ENCODE results near the gene ABCC4.

Gene ABCC4

GRCh38 chr13:95154413-95154886 lies 146.8 kb downstream of the ABCC4 start:
- no peak for DNase-seq (ENCODE audit: low read depth)

DNA sequence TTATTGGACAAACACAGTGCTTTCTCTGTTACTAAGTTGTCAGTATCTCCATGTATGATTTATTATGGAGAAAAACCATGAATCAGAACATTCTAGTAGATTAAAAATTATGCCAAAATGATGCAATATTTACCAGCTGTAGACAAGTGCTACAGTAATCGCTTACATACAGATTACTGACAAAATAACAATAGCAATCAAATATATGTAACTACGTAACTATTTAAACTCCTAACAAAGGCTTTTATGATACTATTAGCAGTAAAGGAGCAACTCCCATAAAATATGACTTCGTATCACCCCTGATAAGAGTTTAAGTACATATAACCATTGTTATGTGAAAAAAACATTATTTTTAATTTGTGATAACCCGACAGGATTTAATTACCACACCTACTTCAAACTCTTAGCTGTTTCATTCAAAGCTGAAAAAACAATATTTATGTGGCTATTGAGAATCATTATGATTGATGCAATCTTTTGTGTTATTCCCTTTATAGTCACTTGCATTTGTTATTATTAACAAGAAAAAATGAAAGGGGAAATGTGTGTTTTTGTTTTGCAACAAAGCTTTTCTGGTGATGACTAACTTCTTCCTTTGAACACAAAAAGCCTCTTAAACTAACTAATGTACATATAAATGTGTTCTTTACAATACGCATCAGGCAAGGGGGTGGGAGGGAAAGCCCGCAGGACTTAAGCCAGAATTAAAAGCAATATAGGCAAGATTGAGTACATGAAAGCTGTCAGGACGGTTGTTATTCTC lies 147.4 kb downstream of the ABCC4 start:
- no peak for DNase-seq (ENCODE audit: low read depth)

DNA sequence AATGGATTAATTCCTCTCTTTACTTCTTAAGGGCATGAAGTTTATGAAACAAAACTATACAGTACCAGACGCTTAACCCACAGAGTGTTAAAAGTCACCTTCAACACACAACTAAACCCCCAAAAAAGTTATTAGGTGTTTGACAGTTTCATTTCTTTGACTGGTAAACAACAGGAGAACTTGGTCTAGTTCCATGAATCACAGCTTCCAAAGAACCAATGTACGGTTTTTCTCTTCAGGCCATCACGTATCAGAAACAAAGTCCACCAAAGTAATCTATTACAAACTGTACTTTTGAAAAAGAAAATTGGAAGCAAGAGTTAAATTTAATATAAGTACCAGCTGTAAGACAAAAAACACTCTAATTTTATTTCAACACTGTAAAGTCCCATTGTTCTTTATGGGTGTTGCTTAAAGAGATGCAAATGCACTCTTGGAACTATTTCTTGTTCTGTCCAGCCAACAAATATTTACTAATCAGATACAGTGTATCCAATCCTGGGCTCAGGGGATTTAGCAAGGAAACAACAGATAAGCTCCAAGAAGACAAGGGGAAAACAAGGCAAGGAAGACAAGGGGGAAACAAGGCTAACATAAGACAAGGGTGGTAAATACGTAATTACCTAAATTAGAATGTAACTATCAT lies 149.2 kb downstream of the ABCC4 start:
- DNase-seq (ENCODE audit: low read depth), result no peak

- DNase-seq (ENCODE audit: low read depth), result no peak
Observed at GRCh38 chr13:95150555-95150954, 150.7 kb downstream of the ABCC4 start.

DNA sequence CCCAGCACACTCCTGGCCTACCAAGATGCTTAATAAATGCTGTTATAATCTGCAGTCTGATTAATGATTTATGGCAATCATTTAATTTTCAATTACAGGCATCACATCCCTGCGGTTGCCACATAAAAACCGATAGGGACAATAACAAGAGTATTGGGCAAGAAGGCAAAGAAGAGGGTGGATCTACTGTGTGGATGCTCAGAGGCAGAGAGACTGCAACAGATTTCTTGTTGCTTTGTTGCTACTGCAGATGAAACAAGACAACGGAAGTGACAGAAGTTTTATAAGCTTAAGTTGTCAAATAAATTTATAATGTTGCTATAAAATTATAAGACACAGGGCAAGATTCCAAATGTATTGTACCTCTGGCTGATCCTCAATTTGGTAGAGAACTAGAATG lies 154.8 kb downstream of the ABCC4 start:
- no peak for DNase-seq (ENCODE audit: low read depth)

DNA sequence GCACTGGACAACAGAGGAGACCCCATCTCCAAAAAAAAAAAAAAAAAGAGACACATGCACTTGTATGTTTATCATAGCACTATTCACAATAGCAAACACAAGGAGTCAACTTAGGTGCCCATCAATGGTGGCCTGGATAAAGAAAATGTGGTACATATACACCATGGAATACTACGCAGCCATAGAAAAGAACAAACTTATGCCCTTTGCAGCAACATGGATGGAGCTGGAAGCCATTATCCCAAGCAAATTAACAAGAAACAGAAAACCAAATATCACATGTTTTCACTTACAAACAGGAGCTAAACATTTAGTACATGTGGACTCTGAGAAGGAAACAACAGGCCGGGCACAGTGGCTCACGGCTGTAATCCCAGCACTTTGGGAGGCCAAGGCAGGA lies 155.7 kb downstream of the ABCC4 start:
- DNase-seq (ENCODE audit: low read depth), result no peak

DNA sequence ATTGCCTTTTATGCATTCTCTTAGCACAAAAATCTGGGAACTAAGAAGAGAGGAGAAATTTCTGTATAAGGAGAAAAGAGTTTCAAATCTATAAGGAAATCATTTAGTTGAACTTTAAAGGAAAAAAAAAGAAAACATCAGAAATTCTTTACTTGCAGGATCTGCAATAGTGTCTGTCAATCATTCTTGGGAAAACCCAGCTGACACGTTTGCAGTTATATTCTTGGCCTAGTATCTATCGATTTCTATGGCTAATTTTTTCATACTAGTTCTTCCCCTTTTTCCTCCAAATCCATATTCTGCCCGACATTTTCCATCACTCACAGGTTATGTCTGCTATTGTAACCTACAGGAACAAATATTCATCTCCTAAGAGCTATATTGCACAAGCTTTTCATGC lies 160.7 kb downstream of the ABCC4 start:
- DNase-seq (ENCODE audit: low read depth), result no peak

DNA sequence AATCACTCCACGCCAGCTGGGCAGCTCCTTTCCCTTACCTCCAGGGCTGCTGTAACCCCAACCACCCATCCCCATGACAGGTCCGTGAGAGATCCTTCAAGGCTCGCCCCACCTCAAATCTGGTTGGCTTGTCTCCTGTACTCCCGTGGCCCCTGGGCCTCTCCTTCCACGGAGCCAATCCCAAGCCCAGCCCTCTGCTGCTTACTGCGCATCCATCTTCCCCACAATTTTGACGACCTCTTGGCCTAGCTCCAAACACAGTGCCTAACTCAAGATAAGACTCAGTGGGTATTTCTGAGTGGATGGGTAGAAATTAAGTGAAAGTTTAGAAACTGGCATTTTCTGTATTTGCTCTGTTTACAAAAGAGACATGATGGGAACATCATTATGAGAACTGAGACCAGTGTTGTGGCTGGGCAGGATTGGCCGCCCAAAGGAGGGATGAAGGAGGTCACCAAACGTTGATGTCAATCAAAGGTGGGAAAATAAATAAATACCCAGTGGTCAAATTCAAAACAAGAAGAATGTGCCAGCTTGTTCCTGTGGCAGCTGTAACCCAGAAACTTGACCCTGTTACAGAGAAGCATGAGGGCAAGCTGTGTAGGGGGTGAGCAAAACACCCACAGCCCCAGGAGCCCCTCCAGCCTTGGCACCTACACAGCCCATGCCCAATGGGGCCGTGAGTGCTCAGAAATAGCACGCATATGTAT lies 162.2 kb downstream of the ABCC4 start:
- DNase-seq (ENCODE audit: low read depth), result no peak

GRCh38 chr13:95137096-95137495 lies 164.2 kb downstream of the ABCC4 start:
- peak; percentile 33 for DNase-seq (ENCODE audit: low read depth)

GRCh38 chr13:95136638-95137037 lies 164.6 kb downstream of the ABCC4 start:
- no peak for DNase-seq (ENCODE audit: low read depth)

- no peak for DNase-seq (ENCODE audit: low read depth)
Observed at GRCh38 chr13:95133498-95133897, 167.8 kb downstream of the ABCC4 start.

DNA sequence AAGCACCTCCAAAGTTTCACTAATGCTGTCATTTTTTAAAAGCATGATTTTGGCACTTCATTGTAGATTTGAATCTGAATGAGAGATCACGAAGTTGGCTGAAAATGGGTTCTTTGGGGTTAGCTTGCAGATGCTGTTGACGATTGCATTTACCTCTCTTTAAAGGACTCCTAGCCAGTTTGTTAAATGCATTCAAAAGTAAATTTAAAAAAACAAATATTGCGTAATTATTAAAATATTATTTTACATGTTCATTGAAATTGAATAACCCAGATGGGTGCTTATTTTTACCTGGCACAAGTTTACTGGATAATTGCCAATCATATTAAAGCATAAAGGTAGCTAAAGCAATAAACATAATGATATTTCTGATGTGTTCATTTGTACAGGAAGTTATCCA lies 172.2 kb downstream of the ABCC4 start:
- DNase-seq (ENCODE audit: low read depth), result no peak

- no peak for DNase-seq (ENCODE audit: low read depth)
Observed at GRCh38 chr13:95128045-95128643, 173.1 kb downstream of the ABCC4 start.

DNA sequence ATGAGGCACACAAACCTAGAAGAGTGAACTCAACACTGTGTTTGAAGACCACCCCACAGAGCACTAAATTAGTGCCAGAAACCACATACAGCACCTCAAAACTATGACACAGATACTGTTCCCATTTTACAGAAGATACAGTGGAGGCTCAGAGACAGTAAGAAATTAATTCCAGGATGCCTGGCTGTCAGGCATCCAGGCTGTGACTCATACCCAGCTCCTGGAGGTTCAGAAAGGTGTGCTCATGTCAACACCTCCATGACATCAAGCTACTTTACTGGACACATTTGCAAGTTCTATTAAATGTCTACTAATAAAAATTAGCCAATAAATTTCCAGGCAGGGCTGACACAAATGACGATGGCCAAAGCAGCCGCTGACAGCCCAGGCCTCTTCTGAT lies 176.3 kb downstream of the ABCC4 start:
- no peak for DNase-seq (ENCODE audit: low read depth)

- DNase-seq (ENCODE audit: low read depth), result no peak
Observed at GRCh38 chr13:95123726-95124125, 177.5 kb downstream of the ABCC4 start.

DNA sequence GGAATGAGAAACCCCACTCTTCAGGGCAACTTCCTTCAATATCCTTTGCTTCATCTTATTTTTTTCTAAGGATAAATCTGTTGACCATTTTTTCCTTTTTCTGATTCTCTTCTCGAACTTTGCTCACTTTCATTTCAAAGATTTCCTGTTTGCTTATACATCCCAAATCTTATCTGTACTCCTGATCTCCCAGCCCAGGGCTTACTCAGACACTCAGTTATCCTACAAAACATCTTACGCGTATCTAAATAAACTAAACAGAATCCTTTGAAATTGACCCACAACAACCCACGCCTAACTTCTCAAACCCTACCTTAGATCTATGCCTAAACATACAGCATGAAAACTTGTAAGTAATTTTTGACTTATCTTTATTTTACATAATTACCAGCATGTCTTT lies 179.2 kb downstream of the ABCC4 start:
- DNase-seq (ENCODE audit: low read depth), result no peak

DNA sequence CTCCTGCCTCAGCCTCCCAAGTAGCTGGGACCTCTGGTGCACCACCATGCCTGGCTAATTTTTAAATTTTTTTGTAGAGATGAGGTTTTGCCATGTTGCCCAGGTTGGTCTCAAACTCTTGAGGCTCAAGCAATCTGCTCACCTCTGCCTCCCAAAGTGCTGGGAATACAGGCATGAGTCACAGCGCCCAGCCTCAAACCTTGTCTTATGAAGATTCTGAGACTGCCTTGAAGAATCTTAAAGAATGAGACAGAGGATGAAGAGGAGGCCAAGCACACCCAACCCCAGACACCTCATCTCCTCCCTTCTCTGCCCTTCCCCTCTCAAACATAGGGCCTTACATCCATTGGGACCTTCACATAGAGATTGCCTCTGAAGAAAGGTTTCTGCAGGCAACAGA lies 179.7 kb downstream of the ABCC4 start:
- no peak for DNase-seq (ENCODE audit: low read depth)

GRCh38 chr13:95120650-95121049 lies 180.6 kb downstream of the ABCC4 start:
- no peak for DNase-seq (ENCODE audit: low read depth)

DNA sequence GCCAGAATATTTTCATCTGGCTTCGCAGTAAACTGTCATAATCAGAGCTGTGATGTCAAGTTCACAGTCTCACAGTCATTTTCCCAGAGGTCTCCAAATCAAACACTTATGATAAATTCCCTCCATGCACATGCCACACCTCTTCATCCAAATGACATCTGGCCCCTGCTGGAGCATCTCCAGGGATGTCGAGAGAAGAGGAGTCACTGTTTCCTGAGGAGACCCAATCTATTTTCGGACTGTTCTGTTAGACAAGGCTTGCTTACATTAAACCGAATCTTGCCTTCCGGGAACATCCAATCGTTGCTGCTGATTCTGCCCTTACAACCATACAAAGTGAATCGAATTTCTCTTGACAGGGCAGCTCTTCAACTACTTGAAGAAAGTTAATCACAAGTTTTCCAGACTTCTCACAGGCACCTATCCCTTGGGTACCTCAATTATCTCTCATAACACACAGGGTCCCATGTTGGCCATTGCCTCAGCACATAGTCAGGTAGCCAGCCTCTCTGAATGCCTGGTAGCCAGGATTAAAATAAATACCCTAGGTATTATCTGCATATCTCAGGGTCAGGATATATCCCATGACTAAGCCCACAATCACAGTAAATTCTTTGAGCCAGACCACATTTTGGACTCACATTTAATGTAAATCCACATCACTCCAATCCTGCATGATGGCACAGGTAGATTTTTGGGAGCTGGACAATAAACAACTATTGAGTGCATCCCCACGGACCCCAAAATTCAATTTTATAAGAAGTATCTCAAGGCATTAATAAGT lies 182.5 kb downstream of the ABCC4 start:
- no peak for DNase-seq (ENCODE audit: low read depth)

DNA sequence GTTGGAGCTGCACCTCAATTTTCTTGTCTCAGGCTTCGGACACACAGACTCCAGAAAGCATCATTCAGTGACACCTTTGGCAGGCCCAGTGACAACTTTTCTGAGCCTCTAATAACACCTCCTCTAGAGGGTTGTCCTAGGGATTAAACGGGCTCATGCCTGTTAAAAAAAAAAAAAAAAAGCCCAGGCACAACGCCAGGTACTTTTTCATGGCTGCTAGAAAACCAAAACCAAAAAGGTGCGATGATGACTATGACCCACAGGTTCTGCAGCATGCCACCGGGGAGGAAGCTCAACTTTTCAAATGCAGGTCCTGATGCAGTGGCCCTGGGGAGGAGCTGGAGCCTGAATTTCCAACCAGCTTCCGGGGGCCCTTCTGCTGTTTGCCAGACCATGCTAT lies 184.2 kb downstream of the ABCC4 start:
- no peak for DNase-seq (ENCODE audit: low read depth)

- DNase-seq (ENCODE audit: low read depth), result no peak
Observed at GRCh38 chr13:95115525-95115924, 185.7 kb downstream of the ABCC4 start.

DNA sequence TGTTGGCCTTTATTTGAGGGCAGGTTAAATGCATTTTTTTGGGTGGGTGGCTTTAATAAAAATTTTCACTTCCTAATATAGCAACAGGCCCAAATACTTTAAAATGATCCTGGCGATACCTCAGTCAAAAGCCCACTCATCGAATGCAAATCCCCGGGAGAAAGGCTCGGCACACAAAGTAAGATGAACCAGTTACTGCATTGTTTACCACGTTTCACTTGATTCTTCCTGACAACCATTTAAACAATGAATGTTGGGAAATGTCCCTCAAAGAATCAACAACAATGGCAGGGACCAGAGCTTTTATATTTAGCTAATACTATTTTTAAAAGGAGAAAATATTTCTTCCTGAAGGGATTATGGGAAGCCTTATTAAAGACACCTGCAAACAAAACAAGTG lies 187.7 kb downstream of the ABCC4 start:
- no peak for DNase-seq (ENCODE audit: low read depth)
